NB4 (cell line): Measurements from ENCODE around the gene MYOM3.

Experiments
- MYC ChIP-seq: IDR thresholded peaks from 2 replicates; pipeline ENCODE4 v1.6.1; 2011; ENCODE audit warnings: low read depth, low read length
- POLR2A ChIP-seq: IDR thresholded peaks from 2 replicates; pipeline ENCODE4 v1.6.1; 2011; ENCODE audit warnings: mild to moderate bottlenecking; ENCODE audit not compliant: insufficient read length; ENCODE audit errors: extremely low read depth
- TF ChIP-seq, protein P1 (sequence below): IDR thresholded peaks from one replicate; pipeline ENCODE4 v1.5.1; 2012; ENCODE audit warnings: low read depth, low read length
- TF ChIP-seq, protein P2 (sequence below): IDR thresholded peaks from 2 replicates; pipeline ENCODE4 v1.6.1; 2011; ENCODE audit warnings: low read depth, low read length

DNA sequence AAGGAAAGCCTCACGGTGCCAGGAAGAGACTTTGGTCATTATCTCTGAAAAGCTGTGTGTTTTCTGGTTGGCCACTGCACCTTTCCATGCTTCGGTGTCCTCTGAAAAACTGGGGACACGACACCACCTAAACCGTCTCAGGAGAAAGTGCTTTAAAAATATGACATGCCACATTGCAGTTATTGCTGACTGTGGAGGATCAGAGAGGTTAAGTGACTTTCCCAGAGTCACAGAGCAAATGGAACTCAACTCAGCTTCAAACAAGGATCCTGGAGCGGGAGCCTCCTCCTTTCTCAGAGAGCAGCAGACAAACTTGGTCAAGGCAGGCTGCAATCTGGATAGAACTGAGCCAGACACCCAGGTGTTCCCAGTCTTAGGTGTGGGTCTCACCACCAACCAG lies 13.8 kb downstream of the MYOM3 start:
- TF ChIP-seq, protein P1, sequence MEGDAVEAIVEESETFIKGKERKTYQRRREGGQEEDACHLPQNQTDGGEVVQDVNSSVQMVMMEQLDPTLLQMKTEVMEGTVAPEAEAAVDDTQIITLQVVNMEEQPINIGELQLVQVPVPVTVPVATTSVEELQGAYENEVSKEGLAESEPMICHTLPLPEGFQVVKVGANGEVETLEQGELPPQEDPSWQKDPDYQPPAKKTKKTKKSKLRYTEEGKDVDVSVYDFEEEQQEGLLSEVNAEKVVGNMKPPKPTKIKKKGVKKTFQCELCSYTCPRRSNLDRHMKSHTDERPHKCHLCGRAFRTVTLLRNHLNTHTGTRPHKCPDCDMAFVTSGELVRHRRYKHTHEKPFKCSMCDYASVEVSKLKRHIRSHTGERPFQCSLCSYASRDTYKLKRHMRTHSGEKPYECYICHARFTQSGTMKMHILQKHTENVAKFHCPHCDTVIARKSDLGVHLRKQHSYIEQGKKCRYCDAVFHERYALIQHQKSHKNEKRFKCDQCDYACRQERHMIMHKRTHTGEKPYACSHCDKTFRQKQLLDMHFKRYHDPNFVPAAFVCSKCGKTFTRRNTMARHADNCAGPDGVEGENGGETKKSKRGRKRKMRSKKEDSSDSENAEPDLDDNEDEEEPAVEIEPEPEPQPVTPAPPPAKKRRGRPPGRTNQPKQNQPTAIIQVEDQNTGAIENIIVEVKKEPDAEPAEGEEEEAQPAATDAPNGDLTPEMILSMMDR = no peak
- TF ChIP-seq MYC (no peak), POLR2A (no peak)
- TF ChIP-seq, protein P2, sequence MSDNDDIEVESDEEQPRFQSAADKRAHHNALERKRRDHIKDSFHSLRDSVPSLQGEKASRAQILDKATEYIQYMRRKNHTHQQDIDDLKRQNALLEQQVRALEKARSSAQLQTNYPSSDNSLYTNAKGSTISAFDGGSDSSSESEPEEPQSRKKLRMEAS = no peak
